H9 (cell line): ENCODE results near the gene PRKAR2B. TPM values are rescaled to one million over a fixed set of nuclear protein-coding genes. Genes with fewer than 3 reads are reported as not detected.

Experiments used
- DNase-seq: peaks from one replicate; pipeline ENCODE4 v3.0.0-alpha.2; 2017
- H2AFZ ChIP-seq: one replicate; pipeline ENCODE4 v1.6.1; 2013; ENCODE audit warnings: mild to moderate bottlenecking, low read length, control low read depth, moderate library complexity
- H2AK5ac ChIP-seq: 2 replicates; pipeline ENCODE4 v1.6.1; 2013; ENCODE audit warnings: low read length, control low read depth, mixed read lengths; ENCODE audit not compliant: insufficient read length
- H2BK120ac ChIP-seq: one replicate; pipeline ENCODE4 v1.6.1; 2013; ENCODE audit warnings: low read depth, mild to moderate bottlenecking, low read length, control low read depth, inconsistent platforms; ENCODE audit not compliant: poor library complexity, severe bottlenecking
- H2BK12ac ChIP-seq: 2 replicates; pipeline ENCODE4 v1.6.1; 2013; ENCODE audit warnings: low read length, control low read depth, mixed read lengths, low read depth; ENCODE audit not compliant: insufficient read length
- H2BK15ac ChIP-seq: 2 replicates; pipeline ENCODE4 v1.6.1; 2013; ENCODE audit warnings: low read depth, low read length, control low read depth
- H2BK20ac ChIP-seq: one replicate; pipeline ENCODE4 v1.6.1; 2013; ENCODE audit warnings: low read depth, mild to moderate bottlenecking, low read length, control low read depth, inconsistent platforms; ENCODE audit not compliant: poor library complexity, severe bottlenecking
- H2BK5ac ChIP-seq: 2 replicates; pipeline ENCODE4 v1.6.1; 2013; ENCODE audit warnings: low read length, control low read depth, mixed read lengths; ENCODE audit not compliant: insufficient read length
- H3K14ac ChIP-seq: 2 replicates; pipeline ENCODE4 v1.6.1; 2013; ENCODE audit warnings: low read length, control low read depth; ENCODE audit not compliant: insufficient read depth
- H3K18ac ChIP-seq: 2 replicates; pipeline ENCODE4 v1.6.1; 2013; ENCODE audit warnings: low read depth, mild to moderate bottlenecking, mixed read lengths, low read length, control low read depth; ENCODE audit not compliant: insufficient read length
- H3K23ac ChIP-seq: 2 replicates; pipeline ENCODE4 v1.6.1; 2013; ENCODE audit warnings: low read length, control low read depth, mixed read lengths, low read depth; ENCODE audit not compliant: insufficient read length
- H3K23me2 ChIP-seq: 2 replicates; pipeline ENCODE4 v1.6.1; 2013; ENCODE audit warnings: low read depth, mild to moderate bottlenecking, mixed read lengths, low read length, control low read depth; ENCODE audit not compliant: insufficient read length, poor library complexity, severe bottlenecking
- H3K27ac ChIP-seq: 2 replicates; pipeline ENCODE4 v1.5.1; 2013; ENCODE audit warnings: low read length, control low read depth, mixed read lengths, low read depth; ENCODE audit not compliant: insufficient read length
- H3K27me3 ChIP-seq: 2 replicates; pipeline ENCODE4 v1.6.1; 2013; ENCODE audit warnings: low read length, control low read depth, inconsistent platforms; ENCODE audit not compliant: insufficient read depth
- H3K4ac ChIP-seq: 2 replicates; pipeline ENCODE4 v1.6.1; 2013; ENCODE audit warnings: low read depth, mild to moderate bottlenecking, control low read depth, inconsistent platforms, low read length, moderate library complexity
- H3K4me1 ChIP-seq: 2 replicates; pipeline ENCODE4 v1.6.1; 2013; ENCODE audit warnings: low read length, control low read depth, inconsistent platforms; ENCODE audit not compliant: insufficient read depth
- H3K4me2 ChIP-seq: 2 replicates; pipeline ENCODE4 v1.6.1; 2013; ENCODE audit warnings: low read length, control low read depth, mixed read lengths; ENCODE audit not compliant: insufficient read length, insufficient read depth
- H3K56ac ChIP-seq: 2 replicates; pipeline ENCODE4 v1.6.1; 2013; ENCODE audit warnings: low read depth, mild to moderate bottlenecking, mixed read lengths, low read length, control low read depth; ENCODE audit not compliant: insufficient read length
- H3K79me1 ChIP-seq: 2 replicates; pipeline ENCODE4 v1.6.1; 2013; ENCODE audit warnings: low read depth, mild to moderate bottlenecking, moderate library complexity, low read length, control low read depth, inconsistent platforms; ENCODE audit not compliant: insufficient read depth, poor library complexity, severe bottlenecking
- H3K79me2 ChIP-seq: 2 replicates; pipeline ENCODE4 v1.6.1; 2013; ENCODE audit warnings: low read length, control low read depth, inconsistent platforms; ENCODE audit not compliant: insufficient read depth
- H3K9ac ChIP-seq: 2 replicates; pipeline ENCODE4 v1.6.1; 2013; ENCODE audit warnings: low read length, control low read depth, mixed read lengths; ENCODE audit not compliant: insufficient read length; ENCODE audit errors: extremely low read depth
- H3K9me3 ChIP-seq: one replicate; pipeline ENCODE4 v1.6.1; 2013; ENCODE audit warnings: low read depth, low read length, inconsistent platforms; ENCODE audit not compliant: control insufficient read depth
- H3T11ph ChIP-seq: one replicate; pipeline ENCODE4 v1.6.1; 2013; ENCODE audit warnings: mild to moderate bottlenecking, low read length, control low read depth, inconsistent platforms
- H4K20me1 ChIP-seq: one replicate; pipeline ENCODE4 v1.6.1; 2013; ENCODE audit not compliant: control insufficient read depth, insufficient read length, insufficient read depth
- H4K5ac ChIP-seq: 2 replicates; pipeline ENCODE4 v1.6.1; 2013; ENCODE audit warnings: low read depth, mild to moderate bottlenecking, mixed read lengths, low read length, control low read depth; ENCODE audit not compliant: insufficient read length
- H4K8ac ChIP-seq: replicated peaks from 2 replicates; pipeline ENCODE4 v1.6.1; 2013; ENCODE audit warnings: low read length, control low read depth, mixed read lengths, low read depth; ENCODE audit not compliant: insufficient read length
- H4K91ac ChIP-seq: 2 replicates; pipeline ENCODE4 v1.6.1; 2013; ENCODE audit warnings: low read depth, mild to moderate bottlenecking, moderate library complexity, mixed read lengths, low read length, control low read depth; ENCODE audit not compliant: insufficient read length
- H3K27ac Mint-ChIP-seq, 3 experiments: 2 replicates in 2 of 3; 3 replicates in 1 of 3; pipeline ENCODE4 v1.8.0; 2020 to 2021; ENCODE audit warnings: mixed read lengths in 3 of 3, mild to moderate bottlenecking in 1 of 3, moderate library complexity in 1 of 3
- H3K27me3 Mint-ChIP-seq: 2 replicates; pipeline ENCODE4 v1.8.0; 2021; ENCODE audit warnings: low read depth, mild to moderate bottlenecking, moderate library complexity, mixed read lengths
- H3K36me3 Mint-ChIP-seq, 3 experiments: 2 replicates in 2 of 3; 3 replicates in 1 of 3; pipeline ENCODE4 v1.8.0; 2020 to 2021; ENCODE audit warnings: low read depth in 3 of 3, mixed read lengths in 3 of 3; ENCODE audit not compliant: insufficient read depth in 1 of 3
- H3K4me1 Mint-ChIP-seq, 2 experiments: 2 replicates each; pipeline ENCODE4 v1.8.0; 2020; ENCODE audit warnings: mixed read lengths in 2 of 2
- H3K4me3 Mint-ChIP-seq, 2 experiments: 2 replicates in 1 of 2; 3 replicates in 1 of 2; pipeline ENCODE4 v1.8.0; 2020 to 2021; ENCODE audit warnings: mild to moderate bottlenecking in 2 of 2, mixed read lengths in 2 of 2, moderate library complexity in 1 of 2
- H3K9me3 Mint-ChIP-seq, 2 experiments: 2 replicates in 1 of 2; 3 replicates in 1 of 2; pipeline ENCODE4 v1.8.0; 2020; ENCODE audit warnings: mild to moderate bottlenecking in 2 of 2, mixed read lengths in 2 of 2, moderate library complexity in 1 of 2
- CTCF ChIP-seq: fragments of 200-600 bp; sonication (generic); conservative IDR thresholded peaks from 3 replicates; pipeline ENCODE4 v1.8.0; 2021; ENCODE audit warnings: antibody characterized with exemption, mild to moderate bottlenecking
- WGBS: extraction: QIAGEN DNeasy Blood & Tissue Kit; methylation state at CpG from one replicate; pipeline ENCODE4 v1.1.7; 2013; ENCODE audit warnings: missing lambda C conversion rate, low lambda C conversion rate, mixed read lengths; ENCODE audit not compliant: insufficient read length; ENCODE audit errors: extremely low coverage; 5-methylcytosine and 5-hydroxymethylcytosine counted together
- total RNA-seq: library from RNA; stranded (reverse); gene quantifications from 2 replicates; pipeline ENCODE4 v1.2.1, GENCODE V29; 2021

Gene PRKAR2B
- total RNA-seq, 1 experiment from 2014 or later: 16.6 TPM

- H4K5ac ChIP-seq: no peak overlapping the region
- no peaks in the 10 kb centered on the region for H3K23me2 ChIP-seq
- no peak overlapping the region for H2BK12ac ChIP-seq
- H4K20me1 ChIP-seq: no peaks in the 10 kb centered on the region
- no peak overlapping the region for H3K18ac ChIP-seq
- Mint-ChIP-seq H3K4me1 (peaks cover 20 to 29% of the 10 kb centered on the region in 2 experiments), H3K27me3 (no peaks in the 10 kb centered on the region), H3K36me3 (peaks cover 2 to 6% (median 2%) of the 10 kb centered on the region in 3 experiments; a peak in 3 of 7 replicates), H3K9me3 (no peaks in the 10 kb centered on the region), H3K4me3 (no peak overlapping the region), H3K27ac (no peak overlapping the region)
- H2BK20ac ChIP-seq: no peak overlapping the region
- no peak overlapping the region for H3K4ac ChIP-seq
- no peaks in the 10 kb centered on the region; the same call in 1 of the 2 replicates for H3K79me2 ChIP-seq
- WGBS: no CpG with 5 or more reads among the region's 4 CpGs
- no peak overlapping the region for H2AFZ ChIP-seq
- H3K4me1 ChIP-seq: peaks cover 4% of the 10 kb centered on the region; the same call in 1 of the 2 replicates
- H3K4me2 ChIP-seq: no peak overlapping the region
- no peak for TF ChIP-seq CTCF
- H3K56ac ChIP-seq: no peak overlapping the region
- H3K27ac ChIP-seq: no peak overlapping the region
- H2BK15ac ChIP-seq: no peak overlapping the region
- no peak overlapping the region for H2BK120ac ChIP-seq
- H3K27me3 ChIP-seq: no peaks in the 10 kb centered on the region
- no peak overlapping the region for H3T11ph ChIP-seq
- H3K14ac ChIP-seq: no peak overlapping the region
- DNase-seq: no peak
- H3K9ac ChIP-seq: no peak overlapping the region
- no peak overlapping the region for H2AK5ac ChIP-seq
- H3K79me1 ChIP-seq: no peaks in the 10 kb centered on the region
- H3K9me3 ChIP-seq: no peaks in the 10 kb centered on the region
- H2BK5ac ChIP-seq: no peak overlapping the region
- no peak overlapping the region for H3K23ac ChIP-seq
- no peak overlapping the region for H4K8ac ChIP-seq
- no peak overlapping the region for H4K91ac ChIP-seq
Measured at GRCh38 chr7:107069457-107069856, 25.0 kb downstream of the PRKAR2B start.
